ENCODE results near the gene FLYWCH1. TPM values are rescaled to one million over a fixed set of nuclear protein-coding genes. Genes with fewer than 3 reads are reported as not detected.
A peak's percentile ranks its signal among the peaks of the same experiment; 100 is the strongest.

FLYWCH1 gene
- total and polyA plus RNA-seq, 2 donors (not counting 3 experiments of a cell fraction or from before 2014, with no cell fraction given) = 32.0 to 51.2 TPM

DNA sequence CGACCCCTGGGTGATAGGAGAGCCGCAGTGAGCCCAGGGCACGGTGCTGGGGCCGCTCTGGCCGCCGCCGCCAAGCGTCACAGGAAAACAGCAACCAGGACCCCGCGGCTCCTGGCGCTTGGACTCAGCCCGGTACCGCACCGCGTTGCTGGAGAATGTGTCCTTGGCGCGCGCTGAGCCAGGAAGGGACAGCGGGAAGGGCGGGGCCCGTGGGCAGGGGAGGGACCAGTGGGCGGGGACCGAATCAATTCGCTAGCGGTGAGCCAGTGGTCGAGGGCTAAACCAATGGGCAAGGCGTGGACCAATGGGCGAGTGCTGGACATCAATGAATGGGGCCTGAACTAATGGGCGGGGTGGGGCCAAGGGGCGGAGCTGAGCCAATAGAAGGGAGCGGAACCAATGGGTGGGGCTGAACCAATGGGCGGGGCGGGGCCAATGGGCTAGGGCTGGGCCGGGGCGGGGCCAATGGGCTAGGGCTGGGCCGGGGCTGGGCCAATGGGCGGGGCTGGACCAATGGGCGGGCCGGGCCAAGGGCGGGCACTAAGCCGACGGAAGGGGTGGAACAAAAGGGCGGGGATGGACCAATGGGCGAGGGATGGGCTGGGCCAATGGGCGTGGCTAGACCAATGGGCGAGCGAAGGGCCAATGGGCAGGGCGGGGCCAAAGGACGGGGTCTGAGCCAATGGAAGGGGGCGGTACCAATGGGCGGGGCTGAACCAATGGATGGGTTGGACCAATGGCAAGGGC lies 6.3 kb upstream of the FLYWCH1 start:
- peak; percentile 99 for FAIRE-seq
- dilution Hi-C loops (cut with MboI; ENCODE audit: extremely low pct_ligation_motif_present, low sequenced_read_pairs) = no loop called here

More for the DNA sequence above, 6.3 kb upstream of the FLYWCH1 start:
- Histone ChIP-seq H3K9ac (replicated peaks; ENCODE audit: extremely low read depth, insufficient read depth, low read length) (peak overlapping the region; percentile 65), H3K4me2 (ENCODE audit: insufficient read depth, low read length) (peak overlapping the region; percentile 85), H3K27me3 (ENCODE audit: control insufficient read depth in 2 of 2, insufficient read depth in 2 of 2, low read length in 2 of 2) (no peaks in the 10 kb centered on the region), H3K27ac (ENCODE audit: insufficient read depth, low read depth, low read length) (peak overlapping the region; percentile 30), H4K20me1 (replicated peaks; ENCODE audit: control insufficient read depth, extremely low read depth, insufficient read depth, low read length) (no peaks in the 10 kb centered on the region), H3K36me3 (ENCODE audit: control insufficient read depth in 2 of 2, extremely low read depth in 1 of 2, insufficient read depth in 2 of 2, low read length in 2 of 2) (no peaks in the 10 kb centered on the region), H3K79me2 (ENCODE audit: control insufficient read depth, insufficient read depth, low read length) (no peaks in the 10 kb centered on the region), H3K4me1 (ENCODE audit: control insufficient read depth, extremely low read depth, insufficient read depth, low read length) (peaks cover 9% of the 10 kb centered on the region), H2AFZ (ENCODE audit: low read depth, low read length) (peak overlapping the region; percentile 68), H3K9me3 (replicated peaks; ENCODE audit: control insufficient read depth, insufficient read depth, low read length) (no peaks in the 10 kb centered on the region), H3K4me3 (replicated peaks in 1 of 3; ENCODE audit: insufficient read depth in 1 of 3, low read depth in 1 of 3, low read length in 3 of 3) (peak overlapping the region; percentile 58 to 78 (median 73)), H3K9me1 (replicated peaks; ENCODE audit: control insufficient read depth, extremely low read depth, insufficient read depth, low read length) (no peaks in the 10 kb centered on the region)
- no TSS peak for BruUV-seq (replicated peaks)
- intact Hi-C loops (cut with micrococcal nuclease) = loop anchor here (1.0 to 2.0 kb wide), 3 partner anchors 31 to 223 kb away; partner anchors contain the start of genes KCTD5 and TNFRSF12A
- TF ChIP-seq JUN (IDR thresholded peaks at IDR 0.05; ENCODE audit: borderline replicate concordance, insufficient read depth, insufficient read length, low read depth) = no peak
- no peak for TF ChIP-seq FOS (IDR thresholded peaks at IDR 0.05; ENCODE audit: borderline replicate concordance, insufficient read depth, low read length)
- no peak for TF ChIP-seq MAX (IDR thresholded peaks at IDR 0.05; ENCODE audit: insufficient read depth, insufficient read length)
- TF ChIP-seq EZH2 (IDR thresholded peaks at IDR 0.05; ENCODE audit: borderline replicate concordance, low read depth, low read length, severe bottlenecking) = no peak
- no peak for TF ChIP-seq GATA2 (IDR thresholded peaks at IDR 0.05; ENCODE audit: insufficient read depth, insufficient read length, low read depth, low read length)
- TF ChIP-seq POLR2A (IDR thresholded peaks at IDR 0.05; ENCODE audit: low read depth, low read length) = peak; percentile 99
- TF ChIP-seq MYC (IDR thresholded peaks at IDR 0.05; ENCODE audit: low read depth, low read length) = no peak
- peak; percentile 99 for TF ChIP-seq POLR2AphosphoS5 (IDR thresholded peaks at IDR 0.05; ENCODE audit: insufficient read depth, low read depth, low read length)
- no peak for TF ChIP-seq CTCF (IDR thresholded peaks at IDR 0.05; ENCODE audit: extremely low read depth in 1 of 2, insufficient read depth in 1 of 2, low read depth in 1 of 2, low read length in 2 of 2)
- DNase-seq (ENCODE audit: low read depth, low spot score) = peak; percentile 99
- ChIA-PET CTCF (interaction anchor here (0.8 to 3.1 kb wide), 7 partner anchors 11 to 89 kb away, joined by 3 to 20 read pairs (median 12); partner anchors contain the start of genes FLYWCH2 and PRSS21), POLR2A (interaction anchor here (0.6 to 1.1 kb wide), 5 partner anchors 11 to 999 kb away, joined by 3 to 6 read pairs (median 4); partner anchors contain the start of gene FLYWCH2)

Measured in endothelial cell of umbilical vein (primary cell).